GM19043 (cell line): ENCODE data around the gene CIB2.

Experiments used
- ATAC-seq: cut with Tn5 transposase; IDR thresholded peaks from one replicate; pipeline ENCODE4 v1.9.1; 2021; ENCODE audit warnings: low read depth; ENCODE audit not compliant: unreplicated experiment

Gene CIB2

DNA sequence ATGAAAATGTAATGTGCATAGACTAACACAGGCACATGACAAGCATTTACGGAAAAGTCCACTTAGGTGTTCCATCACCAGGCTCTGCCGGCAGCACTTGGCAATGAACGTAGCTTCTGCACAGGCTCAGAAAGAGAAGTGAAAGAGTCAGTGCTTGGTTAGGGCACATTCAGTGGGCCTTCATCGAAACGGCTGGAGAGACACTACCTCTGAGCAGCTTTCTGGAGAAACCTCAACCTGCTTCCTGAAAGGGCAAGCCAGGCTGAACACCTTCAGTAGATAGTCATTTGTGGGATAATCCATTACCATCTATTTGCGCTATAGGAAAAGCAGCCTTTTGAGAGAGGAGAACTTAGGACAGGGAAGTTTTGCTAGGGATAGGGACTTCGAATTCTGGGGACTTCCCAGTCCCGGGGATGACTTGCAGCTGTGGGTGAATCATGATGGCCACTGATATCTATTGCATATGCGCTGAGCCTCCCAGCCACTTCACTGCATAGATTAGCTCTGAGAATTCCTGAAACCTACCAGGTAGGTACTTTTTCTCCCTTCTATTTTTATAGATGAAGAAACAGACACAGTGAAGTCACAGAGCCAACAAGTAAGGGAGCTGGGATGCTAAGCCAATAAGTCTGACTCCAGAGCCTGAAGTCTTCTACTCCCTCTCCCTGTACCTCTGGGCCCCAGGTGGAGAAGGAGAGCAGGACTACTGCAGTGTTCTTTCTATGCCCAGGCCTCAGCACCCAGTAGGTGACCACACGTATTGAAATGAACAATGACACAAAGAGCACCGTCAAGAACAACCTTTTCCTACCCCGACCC is 43.1 kb downstream of the CIB2 start:
- ATAC-seq, result no peak

DNA sequence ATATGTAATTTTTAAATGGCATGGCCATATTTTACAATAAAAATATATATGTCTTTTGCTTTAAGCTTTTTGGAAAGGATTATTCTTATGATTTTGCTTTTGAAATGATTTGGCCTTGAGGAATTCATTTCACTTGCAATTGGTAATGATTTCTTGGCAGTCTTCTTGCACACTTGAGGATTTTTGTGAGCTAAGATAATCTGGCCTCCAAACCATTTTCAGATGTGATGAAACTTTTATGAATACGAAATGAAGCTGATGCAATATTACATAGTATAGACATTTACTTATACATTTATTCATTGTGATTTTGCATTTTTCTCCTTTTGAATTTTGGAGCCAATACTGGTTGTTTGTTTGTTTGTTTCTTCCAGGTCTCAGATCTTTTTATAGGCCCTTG is 45.3 kb downstream of the CIB2 start:
- ATAC-seq, result no peak

DNA sequence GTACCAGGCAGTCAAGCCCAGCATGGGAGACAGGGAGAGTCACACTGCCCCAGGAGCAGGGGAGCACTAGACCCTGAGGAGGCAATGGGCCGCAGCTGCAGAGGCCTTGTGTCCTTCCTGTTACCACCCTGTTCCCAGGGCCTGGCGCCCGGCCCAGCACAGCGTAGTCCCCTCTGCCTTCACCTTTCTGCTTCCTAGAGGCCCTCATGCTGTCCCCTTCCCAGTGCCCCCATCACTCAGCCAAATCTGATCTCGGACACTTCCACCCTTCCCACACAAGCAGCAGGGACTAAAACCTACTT is 46.8 kb downstream of the CIB2 start:
- no peak for ATAC-seq

DNA sequence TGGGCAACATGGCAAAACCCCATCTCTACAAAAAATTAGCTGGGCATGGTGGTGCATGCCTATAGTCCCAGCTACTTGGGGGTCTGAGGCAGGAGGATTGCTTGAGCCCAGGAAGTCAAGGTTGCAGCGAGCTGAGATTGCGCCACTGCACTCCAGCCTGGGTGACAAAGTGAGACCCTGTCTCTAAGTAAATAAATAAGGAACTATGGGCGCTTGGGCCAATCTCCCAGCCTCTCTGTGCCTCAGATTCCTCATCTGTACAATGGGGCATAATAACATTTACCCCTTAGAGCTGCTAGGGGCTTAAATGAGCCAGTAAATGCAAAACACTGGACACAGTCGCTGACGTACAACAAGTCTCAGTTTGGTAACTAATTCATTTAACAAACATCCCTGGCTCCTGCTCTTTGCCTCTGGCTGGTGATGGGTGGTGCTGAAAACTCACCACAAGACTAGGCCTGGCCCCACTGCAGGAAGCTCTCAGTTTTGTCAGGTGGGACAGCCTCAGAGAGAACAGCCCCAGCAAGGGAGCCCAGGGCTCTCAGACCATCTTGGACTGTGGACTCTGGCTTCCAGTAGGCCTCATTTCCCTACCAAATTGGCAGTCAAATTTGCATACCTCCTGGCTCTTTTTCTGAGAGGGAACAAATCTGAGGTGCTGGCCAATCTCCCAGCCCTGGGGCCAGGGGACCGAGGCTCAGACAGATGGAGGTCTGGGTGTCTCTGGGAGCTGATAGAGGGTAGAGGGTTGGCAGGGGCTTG is 47.4 kb downstream of the CIB2 start:
- ATAC-seq, result no peak

DNA sequence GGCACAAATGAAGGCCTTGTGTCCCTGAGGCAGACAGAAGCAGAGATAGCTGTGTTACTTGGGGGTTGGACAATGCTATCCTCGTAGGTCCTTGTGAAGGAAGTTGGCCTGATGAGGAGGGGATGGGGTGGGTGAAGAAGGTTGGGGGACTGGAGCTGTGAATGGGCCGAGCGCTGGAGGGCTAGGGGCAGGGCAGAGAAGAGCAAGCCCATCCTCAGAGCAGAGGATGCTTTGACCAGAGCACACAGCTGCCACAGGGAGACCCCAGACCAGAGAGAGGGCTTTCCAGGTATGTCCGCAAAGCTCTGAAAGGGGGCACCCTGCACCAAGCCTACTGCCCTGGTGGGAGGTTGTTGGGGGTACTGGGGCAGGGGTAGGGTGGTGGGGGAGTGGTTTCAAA is 48.1 kb downstream of the CIB2 start:
- ATAC-seq, result no peak

DNA sequence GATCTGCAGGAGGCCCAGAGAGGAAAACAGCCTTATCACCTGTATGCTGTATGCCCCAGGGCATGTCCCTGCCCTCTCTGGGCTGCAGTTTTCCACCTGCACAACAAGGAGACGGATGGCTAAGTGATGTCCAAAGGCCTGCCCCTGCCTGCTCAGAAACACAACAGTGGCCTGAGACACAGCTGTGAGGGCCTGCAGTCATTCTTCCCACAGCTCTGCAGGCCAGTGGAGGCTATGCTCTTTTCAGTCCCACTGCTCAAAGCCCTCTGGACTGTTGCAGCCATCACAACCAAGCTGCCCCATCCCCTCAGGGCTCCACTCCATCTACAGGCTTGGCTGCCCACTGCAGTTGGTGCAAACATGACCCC is 48.5 kb downstream of the CIB2 start:
- ATAC-seq, result no peak

DNA sequence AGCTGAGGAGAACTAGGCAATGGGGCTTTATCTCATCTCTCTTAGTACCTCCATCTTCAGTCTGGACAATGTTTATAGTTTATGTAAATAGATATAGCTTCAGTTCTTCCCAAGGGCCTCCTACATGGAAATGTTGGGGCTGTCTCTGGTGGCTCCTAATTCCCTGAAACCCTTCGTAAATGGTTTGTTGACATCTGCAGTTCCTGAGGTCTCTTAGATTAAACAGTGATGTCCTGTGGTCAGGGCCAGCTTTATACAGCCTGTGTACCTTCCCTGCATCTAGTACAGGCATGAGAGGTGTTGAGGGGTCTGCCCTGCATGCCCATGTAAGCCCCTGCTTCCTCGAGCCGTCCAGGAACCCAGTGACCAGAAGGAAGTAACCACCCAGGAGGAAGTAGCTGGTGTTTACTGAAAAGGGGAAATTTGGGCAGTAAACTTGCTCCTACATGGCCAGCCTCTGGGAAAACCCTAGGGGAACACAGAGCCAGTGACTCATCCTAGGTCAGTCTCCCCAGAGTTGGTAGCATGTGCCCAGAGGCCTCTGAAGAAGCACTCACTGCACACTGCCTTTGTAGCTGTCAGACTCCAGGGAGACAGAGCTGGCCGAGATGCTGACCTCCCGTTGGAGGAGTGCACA is 49.0 kb downstream of the CIB2 start:
- ATAC-seq, result no peak

DNA sequence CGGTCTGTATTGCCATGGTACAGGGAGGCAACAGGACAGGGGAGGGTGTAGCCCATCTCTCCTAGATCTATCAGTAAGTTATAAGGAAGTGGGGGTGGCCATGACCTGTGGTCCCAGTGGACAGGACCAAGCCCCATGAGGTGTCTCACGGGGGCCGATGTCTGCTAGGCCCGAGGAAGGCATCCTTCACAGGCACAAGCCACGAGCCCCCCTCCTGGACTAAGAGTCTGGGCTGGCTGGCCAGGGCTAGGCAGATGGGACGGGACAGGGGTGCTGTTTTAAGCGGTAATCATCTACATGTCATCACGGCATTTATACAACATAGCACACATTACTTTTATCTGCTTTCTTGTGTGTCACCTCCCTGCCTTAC is 51.2 kb downstream of the CIB2 start:
- no peak for ATAC-seq

DNA sequence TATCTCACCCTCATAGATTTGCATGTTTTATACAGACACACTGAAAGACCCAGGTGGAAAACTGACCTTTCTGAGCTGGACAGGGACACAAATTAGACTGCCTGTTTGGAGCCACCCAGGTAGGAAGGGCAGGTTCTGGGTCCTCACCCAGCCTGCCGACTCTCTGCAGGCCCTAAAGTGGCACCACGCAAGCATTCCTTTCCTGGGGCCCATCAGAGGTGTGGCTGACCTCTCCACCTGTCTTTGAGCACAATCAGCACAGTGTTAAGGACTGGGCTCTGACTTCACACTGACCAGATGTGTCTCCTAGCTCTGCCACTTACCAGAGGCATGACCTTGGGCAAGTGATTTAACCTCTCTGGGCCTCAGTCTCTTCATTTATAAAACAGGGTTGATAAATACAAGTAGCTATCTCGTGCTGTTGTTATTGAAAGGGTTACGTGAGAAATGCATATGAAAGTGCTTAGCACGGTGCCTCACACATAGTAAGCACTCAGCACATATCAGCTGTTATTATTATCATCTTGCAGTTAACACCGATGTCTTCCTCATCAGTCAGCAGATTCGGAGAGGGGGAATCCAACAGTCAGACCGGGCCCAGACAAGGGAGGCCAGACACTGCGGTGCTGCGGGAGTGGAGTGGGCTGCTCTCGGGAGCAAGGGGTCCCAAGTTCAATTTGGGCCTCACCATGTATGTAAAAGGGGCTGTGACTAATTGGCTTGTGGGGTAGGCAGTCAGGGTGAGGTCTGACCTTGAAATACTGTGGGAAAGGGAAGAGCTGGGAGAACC is 51.8 kb downstream of the CIB2 start:
- no peak for ATAC-seq

DNA sequence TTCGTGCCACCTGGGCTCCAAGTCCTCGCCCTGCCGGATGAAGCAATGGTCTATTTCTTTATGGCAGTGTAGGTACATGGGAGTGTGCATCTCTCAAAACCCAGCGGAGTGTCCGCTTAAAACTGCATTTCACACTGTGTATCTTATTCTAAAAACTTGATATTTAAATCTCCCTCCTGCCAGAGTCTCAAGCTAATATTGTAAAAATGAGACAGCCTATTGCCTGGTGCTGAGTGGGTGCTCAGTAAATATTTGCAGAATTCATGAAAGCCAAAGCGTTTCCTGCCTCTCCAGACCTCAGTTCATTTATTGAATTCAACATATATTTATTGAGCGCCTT is 53.4 kb downstream of the CIB2 start:
- ATAC-seq, result no peak

DNA sequence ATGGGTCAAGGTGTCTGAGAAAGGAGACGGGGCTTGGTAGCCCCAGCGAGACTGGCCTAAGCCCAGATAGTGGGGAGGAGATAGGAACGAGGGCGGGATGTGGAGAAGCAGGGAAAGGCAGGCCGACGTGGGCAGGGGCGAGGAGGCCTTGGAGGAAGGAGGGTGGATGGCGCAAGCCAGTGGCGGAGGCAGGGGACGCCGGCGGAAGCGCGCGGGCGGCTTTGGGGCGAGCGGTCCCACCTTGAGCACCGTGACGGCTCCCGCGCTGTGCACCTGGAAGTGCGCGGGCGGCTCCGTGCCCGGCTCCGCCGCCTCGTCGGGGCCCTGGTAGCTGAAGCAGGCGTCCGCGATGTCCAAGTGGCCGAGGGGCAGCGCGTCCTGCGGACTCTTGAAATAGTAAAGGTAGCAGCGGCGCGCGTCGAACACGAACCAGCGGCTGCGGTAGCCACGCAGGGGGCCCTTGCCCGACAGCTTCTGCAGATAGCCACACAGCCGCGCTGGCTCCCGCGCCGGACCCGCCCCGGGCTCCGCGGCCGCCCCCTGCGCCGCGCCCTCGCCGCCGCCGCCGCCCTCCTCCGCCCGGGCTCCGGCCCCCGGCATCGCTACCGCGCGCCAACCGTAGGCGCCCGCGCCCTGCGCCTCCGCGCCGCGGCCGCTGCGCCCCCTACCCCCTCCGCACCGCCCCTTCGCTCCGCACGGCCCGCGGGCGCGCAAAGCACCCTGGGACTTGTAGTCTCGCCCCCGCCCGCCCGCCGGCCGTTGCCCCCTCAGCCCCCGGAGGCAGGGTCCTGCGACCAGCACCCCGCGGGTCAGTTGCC is 54.0 kb downstream of the CIB2 start, which contains the start of gene TBC1D2B:
TBC1D2B (minus strand) TSS at position 659 of the 818 bp plus-strand sequence; CDS start at position 600, 59 bp downstream.
- ATAC-seq, result no peak

DNA sequence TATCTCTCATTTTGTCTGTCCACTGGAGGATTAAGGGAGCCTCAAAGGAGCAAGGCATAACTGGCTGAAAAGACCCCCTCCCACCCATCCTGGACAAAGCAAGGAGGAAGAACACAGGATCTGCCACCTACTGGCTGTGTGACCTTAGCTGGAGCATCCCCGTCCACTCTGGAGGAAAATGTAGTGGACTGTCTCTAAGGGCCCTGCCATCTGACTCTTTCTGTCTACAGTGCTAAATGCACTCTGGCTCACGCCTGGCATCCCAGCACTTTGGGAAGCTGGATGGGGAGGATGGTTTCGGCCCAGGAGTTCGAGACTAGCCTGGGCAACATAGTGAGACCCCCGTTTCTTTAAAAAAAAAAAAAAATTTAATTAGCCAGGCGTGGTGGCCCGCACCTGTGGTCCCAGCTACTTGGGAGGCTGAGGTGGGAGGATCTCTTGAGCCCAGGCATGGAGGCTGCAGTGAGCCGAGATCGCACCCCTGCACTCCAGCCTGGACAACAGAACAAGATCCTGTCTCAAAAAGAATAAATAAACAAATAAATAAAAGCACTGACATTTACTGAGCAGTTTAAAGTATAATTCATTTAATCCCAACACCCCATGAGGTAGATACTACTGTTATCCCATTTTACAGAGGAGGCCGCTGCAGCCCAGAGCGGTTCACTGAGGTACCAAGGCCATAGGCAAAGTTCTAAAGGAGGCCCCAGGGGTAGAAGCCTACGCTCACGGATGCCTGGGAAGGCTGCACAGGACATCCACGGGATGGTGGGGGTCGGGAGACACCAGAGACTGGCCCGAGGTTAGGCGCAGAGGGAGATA is 54.8 kb downstream of the CIB2 start:
- ATAC-seq, result no peak

DNA sequence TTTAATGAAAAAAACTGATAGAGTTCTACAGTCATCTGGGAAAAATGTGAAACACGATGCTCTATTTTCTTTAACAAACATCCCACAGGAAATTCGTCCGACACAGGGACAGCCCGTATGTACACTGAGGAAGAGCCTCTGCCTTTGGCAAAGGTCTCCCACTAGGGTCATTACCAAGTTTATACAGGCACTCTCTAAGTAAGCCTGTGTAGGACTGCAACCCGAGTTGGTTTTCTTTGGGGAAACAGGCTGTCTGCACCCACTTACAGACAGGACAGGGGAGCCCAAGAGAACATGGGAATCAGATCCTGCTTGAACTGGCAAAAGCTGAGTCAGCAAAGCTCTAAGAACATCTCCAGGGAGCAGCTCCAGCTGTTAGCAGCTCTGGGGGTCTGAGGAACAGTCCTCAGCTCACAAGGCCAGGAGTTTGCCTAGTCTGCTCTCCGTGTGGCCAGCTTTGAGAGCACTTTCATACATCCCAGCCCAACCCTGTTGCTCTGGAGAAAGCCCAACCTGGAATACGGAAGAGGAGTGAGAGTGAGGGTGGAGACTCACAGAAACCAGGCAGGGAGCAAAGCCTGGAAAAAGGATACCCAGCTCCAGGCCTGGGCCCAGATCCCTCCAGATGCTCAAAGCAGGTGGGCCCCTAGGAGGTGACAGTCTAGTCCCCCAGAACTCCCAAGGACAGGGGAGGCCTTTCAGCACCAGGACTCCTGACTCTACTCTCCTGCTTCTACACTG is 55.6 kb downstream of the CIB2 start:
- no peak for ATAC-seq

DNA sequence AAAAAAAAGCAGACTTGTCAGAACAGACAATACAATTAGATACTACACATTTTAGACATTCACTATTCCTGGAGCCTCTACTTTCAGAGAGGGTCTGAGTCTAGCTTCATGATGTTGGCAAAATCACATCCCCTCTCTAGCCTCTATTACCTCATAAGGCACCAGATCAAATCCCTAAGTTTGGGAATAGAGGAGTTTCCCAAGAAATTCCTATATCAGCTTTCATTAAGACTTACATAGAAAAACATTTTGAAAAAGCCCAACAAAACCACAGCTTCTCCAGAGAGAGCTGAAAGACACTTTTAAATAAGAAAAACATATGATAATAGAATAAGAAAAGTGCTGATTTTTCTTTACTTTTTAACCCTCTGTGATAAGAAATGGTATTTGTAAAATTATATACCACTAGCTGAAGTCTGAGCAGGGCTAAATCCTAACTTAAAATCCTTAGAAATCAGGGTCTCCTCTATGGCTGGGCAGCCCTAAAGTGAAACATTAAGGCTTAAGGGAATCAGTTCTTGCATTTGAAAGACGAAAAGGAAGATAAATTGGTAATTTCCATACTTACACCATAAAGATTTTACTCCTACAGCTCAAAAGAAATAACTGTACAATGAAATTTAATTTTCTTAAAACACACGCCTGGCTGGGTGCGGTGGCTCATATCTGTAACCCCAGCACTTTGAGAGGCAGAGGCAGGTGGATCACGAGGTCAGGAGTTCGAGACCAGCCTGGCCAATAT is 58.0 kb downstream of the CIB2 start:
- ATAC-seq, result no peak

DNA sequence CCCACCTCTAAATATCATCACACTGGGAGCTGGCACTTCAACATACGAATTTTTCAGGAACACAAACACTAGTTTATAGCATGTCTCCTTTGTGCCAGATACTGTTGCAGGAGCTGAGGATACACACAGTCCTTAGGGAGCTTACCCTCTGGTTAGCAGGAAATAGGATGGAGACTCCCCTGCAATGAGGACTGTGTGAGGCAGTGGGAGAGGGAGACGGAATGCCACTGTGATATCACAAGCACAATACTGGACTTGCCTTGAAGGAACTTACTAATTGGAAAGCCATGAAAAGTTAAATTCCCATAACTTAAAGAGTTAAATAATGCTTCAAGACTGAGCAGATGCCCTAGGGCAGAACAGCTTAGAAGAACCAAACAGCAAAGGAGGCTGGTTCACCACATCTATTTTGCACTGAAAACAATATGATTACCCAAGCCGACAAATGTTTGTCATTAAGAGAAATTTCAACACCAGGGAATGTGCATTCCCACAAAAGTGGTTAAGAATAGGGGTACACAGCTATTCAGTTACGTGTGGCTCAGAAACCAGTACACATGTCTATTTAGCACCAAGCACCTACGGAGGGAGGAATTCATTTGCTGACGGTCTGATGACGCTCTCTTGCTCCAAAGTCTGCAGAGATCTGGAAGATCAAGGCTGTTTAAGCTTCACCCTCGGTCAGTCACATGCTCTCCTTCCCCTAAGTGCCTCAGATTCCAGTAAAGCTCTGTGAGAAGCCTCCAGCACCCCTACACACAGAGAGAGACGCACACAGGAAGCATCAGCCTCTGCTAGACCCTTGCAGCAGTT is 59.0 kb downstream of the CIB2 start:
- no peak for ATAC-seq

DNA sequence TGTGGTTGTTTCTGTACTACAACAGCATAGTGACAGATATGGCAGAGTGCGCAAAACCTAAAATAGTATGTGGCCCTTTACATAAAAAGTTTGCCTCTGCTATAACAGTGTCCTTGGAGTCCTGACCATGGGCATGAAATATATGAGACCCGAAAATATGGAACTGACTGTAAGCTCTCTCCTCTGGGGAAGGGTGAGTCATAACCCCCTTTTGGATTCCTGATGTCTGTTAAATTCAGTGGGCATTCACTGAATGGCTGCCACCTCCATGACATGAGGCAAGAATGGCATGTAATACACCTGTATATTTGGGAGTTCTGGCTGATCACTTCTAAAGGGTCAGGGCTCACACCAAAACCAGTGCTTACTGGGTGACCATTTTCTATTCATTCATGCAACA is 59.9 kb downstream of the CIB2 start:
- no peak for ATAC-seq

DNA sequence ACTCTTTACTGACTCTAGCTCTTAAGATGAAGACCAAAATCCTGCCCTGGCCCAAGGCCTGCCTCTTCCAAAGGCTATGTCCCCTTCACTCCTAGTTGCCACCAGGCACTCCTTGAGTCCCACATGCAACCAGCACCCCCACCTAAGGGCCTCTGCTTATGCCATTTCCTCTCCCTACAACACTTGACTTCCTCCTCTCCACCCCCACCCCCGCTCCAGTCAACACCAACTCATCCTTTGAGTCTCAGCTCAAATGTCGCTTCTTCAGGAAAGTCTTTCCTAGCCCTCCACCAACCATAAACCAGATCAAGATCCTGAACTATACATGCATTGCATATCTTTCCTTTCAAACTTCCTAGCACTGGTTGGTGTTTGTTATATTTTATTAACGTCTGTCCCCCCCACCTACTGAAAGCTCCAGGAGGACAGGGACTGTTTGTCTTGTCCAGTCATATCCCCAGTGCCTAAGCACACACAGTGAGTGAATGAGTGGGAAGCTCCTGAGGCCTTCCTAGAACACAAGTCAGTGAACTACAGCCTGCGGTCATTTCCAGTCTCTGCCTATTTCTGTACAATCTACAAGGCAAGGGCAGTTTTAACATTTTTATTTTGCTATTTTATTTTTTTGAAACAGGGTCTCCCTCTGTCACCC is 61.1 kb downstream of the CIB2 start:
- no peak for ATAC-seq
